OCI-LY7 (cell line): ENCODE results near the gene CTNNA1. TPM values are rescaled to one million over a fixed set of nuclear protein-coding genes. Genes with fewer than 3 reads are reported as not detected.

Experiments used
- BruUV-seq: library from RNA; stranded (reverse); fragments of 400-500 nt; replicated peaks from 2 replicates; lab custom pipeline; 2021; lab: Mats Ljungman, UMichigan
- CTCF ChIA-PET: fragments of 300-600 bp; sonication (Branson Sonifier 250); formaldehyde crosslinking; loops from one replicate; lab custom pipeline; 2022; ENCODE audit warnings: antibody characterized with exemption; ENCODE audit not compliant: unreplicated experiment; lab: Charles Lee
- POLR2A ChIA-PET: fragments of 300-600 bp; sonication (Branson Sonifier 250); formaldehyde crosslinking; loops from one replicate; lab custom pipeline; 2022; ENCODE audit warnings: antibody characterized with exemption; lab: Charles Lee
- DNase-seq: peaks from one replicate; pipeline ENCODE4 v3.0.0-alpha.2; 2015; ENCODE audit warnings: low spot score
- H2AFZ ChIP-seq: fragments of 200-600 bp; sonication (generic), shearing (Covaris generic); 2 replicates; pipeline ENCODE4 v1.6.1; 2014; ENCODE audit warnings: mild to moderate bottlenecking, antibody characterized with exemption, low read length, moderate library complexity
- H3K27ac ChIP-seq: fragments of 200-600 bp; sonication (generic); 2 replicates; pipeline ENCODE4 v1.5.1; 2014; ENCODE audit warnings: mixed run types, low read depth, mild to moderate bottlenecking, moderate library complexity, low read length, inconsistent platforms; ENCODE audit not compliant: poor library complexity, severe bottlenecking
- H3K36me3 ChIP-seq: fragments of 200-600 bp; sonication (generic); 2 replicates; pipeline ENCODE4 v1.6.1; 2014; ENCODE audit warnings: mild to moderate bottlenecking, antibody characterized with exemption, low read length, moderate library complexity, mixed read lengths; ENCODE audit not compliant: insufficient read depth
- H3K4me1 ChIP-seq: fragments of 200-600 bp; sonication (generic); 2 replicates; pipeline ENCODE4 v1.5.1; 2014; ENCODE audit warnings: mild to moderate bottlenecking, low read length; ENCODE audit not compliant: insufficient read depth, poor library complexity, severe bottlenecking
- H3K4me2 ChIP-seq: fragments of 200-600 bp; sonication (generic); 2 replicates; pipeline ENCODE4 v1.6.1; 2014; ENCODE audit warnings: mild to moderate bottlenecking, low read length
- H3K4me3 ChIP-seq: fragments of 200-600 bp; sonication (generic); 2 replicates; pipeline ENCODE4 v1.5.1; 2014; ENCODE audit warnings: mild to moderate bottlenecking, low read depth, low read length; ENCODE audit not compliant: poor library complexity, severe bottlenecking
- H3K79me2 ChIP-seq: fragments of 200-600 bp; sonication (generic); 2 replicates; pipeline ENCODE4 v1.6.1; 2016; ENCODE audit warnings: low read depth, mild to moderate bottlenecking, low read length, moderate library complexity, mixed read lengths; ENCODE audit not compliant: insufficient read depth
- H3K9me2 ChIP-seq: fragments of 200-600 bp; sonication (generic); 2 replicates; pipeline ENCODE4 v1.6.1; 2016; ENCODE audit warnings: mild to moderate bottlenecking, low read length, mixed read lengths; ENCODE audit not compliant: insufficient read depth
- H3K9me3 ChIP-seq: fragments of 200-600 bp; sonication (generic); 2 replicates; pipeline ENCODE4 v1.6.1; 2014; ENCODE audit warnings: mild to moderate bottlenecking, mixed run types, low read length, mixed read lengths
- H4K20me1 ChIP-seq: fragments of 200-600 bp; sonication (generic); 2 replicates; pipeline ENCODE4 v1.6.1; 2014; ENCODE audit warnings: mild to moderate bottlenecking, antibody characterized with exemption, low read length, moderate library complexity, mixed read lengths; ENCODE audit not compliant: insufficient read depth
- EZH2phosphoT487 ChIP-seq: fragments of 200-600 bp; sonication (generic); IDR thresholded peaks from 2 replicates; pipeline ENCODE4 v1.6.1; 2018; ENCODE audit warnings: low read depth, borderline replicate concordance, mild to moderate bottlenecking, mixed run types, antibody characterized with exemption, low read length, moderate library complexity, mixed read lengths
- intact Hi-C: fragments of 100-400 bp; cut with micrococcal nuclease; formaldehyde crosslinking; loops from one replicate; pipeline ENCODE4 v1.10.0; 2022; ENCODE audit not compliant: unreplicated experiment
- total RNA-seq, 2 experiments: library from RNA; depleted of rRNA in 1 of 2; stranded (reverse); fragments of >200 nt in 1 of 2; shearing (Covaris generic) in 1 of 2; gene quantifications; 2 replicates each; pipeline ENCODE4 v1.2.3, GENCODE V29; 2014 to 2022
- TF ChIP-seq, protein P1 (sequence below): fragments of 200-600 bp; sonication (generic); conservative IDR thresholded peaks from 2 replicates; pipeline ENCODE4 v1.5.1; 2014; ENCODE audit warnings: mild to moderate bottlenecking, antibody characterized with exemption, low read length, moderate library complexity, mixed read lengths

Gene CTNNA1
- total RNA-seq, 2 experiments from 2014 or later: 40.4 to 42.7 TPM

DNA sequence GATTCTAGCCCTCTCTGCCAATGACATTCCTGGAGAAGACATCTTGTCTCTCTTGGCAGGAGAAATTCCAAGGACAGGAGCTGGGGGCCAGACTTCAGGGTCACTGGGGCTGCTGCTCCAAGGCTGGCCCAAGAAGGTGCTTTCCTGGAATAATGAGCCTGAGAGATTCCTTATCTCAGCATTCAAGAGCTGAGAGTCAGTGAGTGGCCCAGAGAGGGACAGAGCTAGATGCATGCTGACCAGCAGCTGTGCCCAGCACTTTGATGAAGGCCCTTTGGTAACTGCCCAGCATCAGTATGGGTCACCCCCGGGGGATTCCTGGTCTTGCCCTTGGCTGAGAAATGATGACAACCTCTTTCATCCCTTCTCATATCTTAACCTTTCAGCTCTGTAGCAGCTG lies 47.7 kb upstream of the CTNNA1 start:
- Histone ChIP-seq H3K79me2 (no peaks in the 10 kb centered on the region), H3K36me3 (no peaks in the 10 kb centered on the region), H3K9me2 (no peaks in the 10 kb centered on the region), H4K20me1 (no peaks in the 10 kb centered on the region), H2AFZ (no peak overlapping the region), H3K4me1 (no peaks in the 10 kb centered on the region), H3K9me3 (no peaks in the 10 kb centered on the region), H3K4me2 (no peak overlapping the region), H3K4me3 (no peak overlapping the region), H3K27ac (no peak overlapping the region)
- TF ChIP-seq, protein P1, sequence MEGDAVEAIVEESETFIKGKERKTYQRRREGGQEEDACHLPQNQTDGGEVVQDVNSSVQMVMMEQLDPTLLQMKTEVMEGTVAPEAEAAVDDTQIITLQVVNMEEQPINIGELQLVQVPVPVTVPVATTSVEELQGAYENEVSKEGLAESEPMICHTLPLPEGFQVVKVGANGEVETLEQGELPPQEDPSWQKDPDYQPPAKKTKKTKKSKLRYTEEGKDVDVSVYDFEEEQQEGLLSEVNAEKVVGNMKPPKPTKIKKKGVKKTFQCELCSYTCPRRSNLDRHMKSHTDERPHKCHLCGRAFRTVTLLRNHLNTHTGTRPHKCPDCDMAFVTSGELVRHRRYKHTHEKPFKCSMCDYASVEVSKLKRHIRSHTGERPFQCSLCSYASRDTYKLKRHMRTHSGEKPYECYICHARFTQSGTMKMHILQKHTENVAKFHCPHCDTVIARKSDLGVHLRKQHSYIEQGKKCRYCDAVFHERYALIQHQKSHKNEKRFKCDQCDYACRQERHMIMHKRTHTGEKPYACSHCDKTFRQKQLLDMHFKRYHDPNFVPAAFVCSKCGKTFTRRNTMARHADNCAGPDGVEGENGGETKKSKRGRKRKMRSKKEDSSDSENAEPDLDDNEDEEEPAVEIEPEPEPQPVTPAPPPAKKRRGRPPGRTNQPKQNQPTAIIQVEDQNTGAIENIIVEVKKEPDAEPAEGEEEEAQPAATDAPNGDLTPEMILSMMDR: no peak
- TF ChIP-seq EZH2phosphoT487: no peak
- CTCF ChIA-PET: no interaction called here
- POLR2A ChIA-PET: interaction anchor here (0.6 kb wide), 1 partner anchor 34 kb away, joined by 3 read pairs; no protein-coding TSS in a partner anchor
- DNase-seq: no peak
- intact Hi-C loops: no loop called here
- BruUV-seq: no TSS peak

DNA sequence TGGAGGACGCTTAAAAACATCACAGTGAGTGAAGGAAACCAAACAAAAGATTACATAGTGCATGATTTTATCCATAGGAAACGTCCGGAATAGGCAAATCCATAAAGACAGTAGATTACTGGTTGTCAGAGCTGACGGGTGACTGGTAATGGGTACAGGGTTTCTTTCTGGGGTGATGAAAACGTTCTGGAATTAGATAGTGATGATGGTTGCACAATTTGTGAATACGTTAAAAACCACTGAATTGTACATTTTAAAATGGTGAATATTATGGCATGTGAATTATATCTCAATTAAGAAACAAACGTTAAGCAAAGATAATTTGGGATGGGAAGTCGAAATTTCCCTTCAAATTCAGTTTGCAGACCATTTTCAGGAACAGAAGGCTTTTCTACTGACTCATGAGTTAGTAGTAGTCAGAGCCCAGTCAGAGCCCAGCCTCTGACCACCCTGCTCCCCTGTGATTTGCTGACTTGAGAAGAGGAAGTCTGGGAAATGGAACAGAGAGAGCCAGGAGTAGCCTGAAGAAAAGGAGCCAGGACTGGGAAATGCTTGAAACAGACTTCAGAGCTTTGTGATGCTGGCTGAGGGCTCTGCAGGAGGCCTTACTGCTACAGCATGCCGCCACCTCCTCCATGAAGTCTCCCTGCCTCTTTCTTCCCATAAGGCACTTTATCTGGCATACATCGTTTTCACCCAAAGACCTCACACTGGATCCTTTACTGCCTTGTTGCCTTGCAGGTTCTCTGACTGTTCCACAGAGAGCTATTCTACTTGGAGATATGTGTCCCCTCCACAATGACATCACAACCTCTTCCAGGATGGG lies 46.4 kb upstream of the CTNNA1 start:
- no peak for TF ChIP-seq EZH2phosphoT487
- TF ChIP-seq, protein P1: no peak
- Histone ChIP-seq H3K4me3 (no peak overlapping the region), H3K9me3 (no peaks in the 10 kb centered on the region), H3K4me2 (no peak overlapping the region), H2AFZ (no peak overlapping the region), H3K36me3 (no peaks in the 10 kb centered on the region), H3K4me1 (no peaks in the 10 kb centered on the region), H3K79me2 (no peaks in the 10 kb centered on the region), H4K20me1 (no peaks in the 10 kb centered on the region), H3K9me2 (no peaks in the 10 kb centered on the region), H3K27ac (no peak overlapping the region)
- no peak for DNase-seq
- ChIA-PET CTCF (no interaction called here), POLR2A (interaction anchor here (0.6 kb wide), 1 partner anchor 686 kb away, joined by 3 read pairs; no protein-coding TSS in a partner anchor)
- intact Hi-C loops: no loop called here
- no TSS peak for BruUV-seq

DNA sequence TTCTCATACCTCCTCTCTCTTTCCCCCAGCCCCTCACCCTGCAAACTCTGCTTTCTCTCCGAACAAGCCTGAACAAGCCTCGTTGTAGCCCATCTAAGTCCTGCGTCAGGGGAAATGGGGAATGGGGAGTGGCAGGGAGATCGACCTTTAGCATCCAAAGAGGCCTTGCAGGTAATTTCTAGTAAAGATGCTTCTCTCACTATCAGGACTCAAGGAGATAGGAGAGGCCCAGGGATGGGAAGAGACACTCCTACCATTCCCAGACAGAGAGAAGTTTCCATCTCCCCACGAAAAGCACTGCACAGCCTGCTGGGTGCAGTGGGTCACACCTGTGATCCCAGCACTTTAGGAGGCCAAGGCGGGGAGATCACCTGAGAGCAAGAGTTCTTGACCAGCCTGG lies 44.4 kb upstream of the CTNNA1 start:
- H3K4me3 ChIP-seq: no peak overlapping the region
- no peaks in the 10 kb centered on the region for H3K36me3 ChIP-seq
- ChIA-PET CTCF (no interaction called here), POLR2A (no interaction called here)
- BruUV-seq: no TSS peak
- H3K27ac ChIP-seq: no peak overlapping the region
- intact Hi-C loops: no loop called here
- H2AFZ ChIP-seq: no peak overlapping the region
- DNase-seq: no peak
- no peaks in the 10 kb centered on the region for H3K9me2 ChIP-seq
- H3K9me3 ChIP-seq: no peaks in the 10 kb centered on the region
- no peak overlapping the region for H3K4me2 ChIP-seq
- H3K4me1 ChIP-seq: no peaks in the 10 kb centered on the region
- no peaks in the 10 kb centered on the region for H3K79me2 ChIP-seq
- TF ChIP-seq, protein P1: no peak
- TF ChIP-seq EZH2phosphoT487: no peak
- no peaks in the 10 kb centered on the region for H4K20me1 ChIP-seq
